Activated naive CD8-positive, alpha-beta T cell treated with anti-CD3 and anti-CD28 coated beads, Interleukin-2, amount 50 U/mL, for 16 hours (primary cell): ENCODE results near the gene RASD1.
"Not testable (repeated sequence)": the region's sequence is repeated elsewhere in the genome, so short reads cannot be mapped to it uniquely, and the experiment has no call there.

Source experiments
- DNase-seq: peaks from one replicate; pipeline ENCODE4 v3.0.0-alpha.2; 2020; ENCODE audit warnings: low read depth, low spot score

The RASD1 gene

GRCh38 chr17:17497065-17497844 lies 1.1 kb upstream of the RASD1 start:
- no peak for DNase-seq

GRCh38 chr17:17495536-17496188 lies 533 bp downstream of the RASD1 start:
- no peak for DNase-seq

GRCh38 chr17:17494870-17495535 lies 1.2 kb downstream of the RASD1 start:
- no peak for DNase-seq

- DNase-seq: no peak
Measured at GRCh38 chr17:17494499-17494869, 1.7 kb downstream of the RASD1 start.

- no peak for DNase-seq
Measured at GRCh38 chr17:17493986-17494466, 2.2 kb downstream of the RASD1 start.

- no peak for DNase-seq
Measured at GRCh38 chr17:17493249-17493985, 2.8 kb downstream of the RASD1 start.

GRCh38 chr17:17492571-17492970 lies 3.6 kb downstream of the RASD1 start:
- DNase-seq: no peak

GRCh38 chr17:17492085-17492484 lies 4.1 kb downstream of the RASD1 start:
- no peak for DNase-seq

GRCh38 chr17:17491546-17491988 lies 4.6 kb downstream of the RASD1 start:
- DNase-seq: no peak

- no peak for DNase-seq
Measured at GRCh38 chr17:17491031-17491471, 5.1 kb downstream of the RASD1 start.

- no peak for DNase-seq
Measured at GRCh38 chr17:17487998-17488397, 8.2 kb downstream of the RASD1 start.

- not testable (repeated sequence) for DNase-seq
Measured at GRCh38 chr17:17486416-17486815, 9.8 kb downstream of the RASD1 start.

GRCh38 chr17:17485420-17485819 lies 10.8 kb downstream of the RASD1 start:
- DNase-seq: no peak

GRCh38 chr17:17484451-17484899 lies 11.7 kb downstream of the RASD1 start:
- DNase-seq: no peak

- no peak for DNase-seq
Measured at GRCh38 chr17:17481860-17482259, 14.3 kb downstream of the RASD1 start.

- DNase-seq: no peak
Measured at GRCh38 chr17:17480593-17481148, 15.5 kb downstream of the RASD1 start.

GRCh38 chr17:17479209-17479608 lies 17.0 kb downstream of the RASD1 start:
- no peak for DNase-seq

GRCh38 chr17:17476865-17477467 lies 19.2 kb downstream of the RASD1 start, which contains the start of gene MED9:
MED9 (plus strand) TSS chr17:17477000; CDS start chr17:17477042, 42 bp downstream.
- peak; percentile 89 for DNase-seq

- DNase-seq: no peak
Measured at GRCh38 chr17:17474341-17474740, 21.9 kb downstream of the RASD1 start.

- no peak for DNase-seq
Measured at GRCh38 chr17:17472333-17472920, 23.8 kb downstream of the RASD1 start.
